ENCODE results near the gene NAT16. TPM values are rescaled to one million over a fixed set of nuclear protein-coding genes. Genes with fewer than 3 reads are reported as not detected.
A peak's percentile ranks its signal among the peaks of the same experiment; 100 is the strongest.

The NAT16 gene
- total and polyA plus RNA-seq, 9 of the 15 experiments (the other 6 are each of a cell fraction or from before 2014, with no cell fraction given): 0.04 TPM; not detected in 8

DNA sequence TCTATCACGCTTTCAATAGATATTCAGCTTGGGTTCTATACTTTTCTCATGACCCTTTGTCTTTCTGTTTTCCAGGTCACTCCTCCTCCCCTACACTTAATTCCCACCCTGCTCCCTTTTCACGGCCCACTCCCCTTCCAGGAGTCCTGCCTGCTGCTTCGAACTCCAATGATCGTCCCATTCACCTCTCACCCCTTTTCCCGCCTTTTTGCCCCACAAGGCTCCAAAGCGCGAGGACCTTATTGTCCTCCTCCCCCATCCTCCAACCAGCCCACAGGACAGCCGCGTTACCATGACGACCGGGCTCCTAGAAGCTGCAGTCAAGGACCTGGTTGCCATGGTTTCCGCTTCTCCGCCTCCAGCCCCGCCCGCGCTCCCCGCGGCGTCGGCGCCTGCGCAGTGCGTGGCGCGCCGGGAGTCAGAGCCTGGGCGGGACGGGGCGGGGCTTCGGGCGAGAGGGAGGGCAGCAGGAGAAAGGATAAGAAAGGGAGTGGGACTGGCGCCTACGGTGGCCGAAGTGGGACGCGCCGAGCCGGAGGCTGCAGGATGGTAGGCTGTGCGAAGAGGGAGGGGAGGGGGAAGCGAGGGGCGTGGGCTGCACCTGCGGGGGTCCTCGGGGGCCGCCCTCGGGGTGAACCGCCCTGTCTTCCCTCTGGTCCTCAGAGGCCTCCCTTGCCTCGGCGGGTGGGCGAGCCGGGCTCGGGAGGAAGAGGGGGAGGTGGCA is 26.0 kb downstream of the NAT16 start, which contains the start of gene AP1S1 (continued):
- TF ChIP-seq KDM1A (IDR thresholded peaks at IDR 0.05) (peak; percentile 90 to 94), FOXP1 (CRISPR knock-in tag; IDR thresholded peaks at IDR 0.05) (0 out of 2 replicates have a peak, but pooled peaks have one; percentile 65), TBL1XR1 (IDR thresholded peaks at IDR 0.05; ENCODE audit: low read length in 2 of 2) (0 out of 4 replicates have a peak, but pooled peaks of 1 of the 2 experiments have one; percentile 30), HMGXB4 (CRISPR knock-in tag; IDR thresholded peaks at IDR 0.05) (0 out of 2 replicates have a peak, but pooled peaks have one; percentile 34), RBM39 (optimal IDR thresholded peaks at IDR 0.05; ENCODE audit: low read depth, low read length) (peak; percentile 60), PHB2 (IDR thresholded peaks at IDR 0.05; ENCODE audit: low read depth) (no peak), HCFC1 (IDR thresholded peaks at IDR 0.05; ENCODE audit: low read depth, low read length) (0 out of 2 replicates have a peak, but pooled peaks have one; percentile 38), TFAP4 (CRISPR knock-in tag; IDR thresholded peaks at IDR 0.05; ENCODE audit: borderline replicate concordance) (peak; percentile 61)
- TF ChIP-seq, protein P1, sequence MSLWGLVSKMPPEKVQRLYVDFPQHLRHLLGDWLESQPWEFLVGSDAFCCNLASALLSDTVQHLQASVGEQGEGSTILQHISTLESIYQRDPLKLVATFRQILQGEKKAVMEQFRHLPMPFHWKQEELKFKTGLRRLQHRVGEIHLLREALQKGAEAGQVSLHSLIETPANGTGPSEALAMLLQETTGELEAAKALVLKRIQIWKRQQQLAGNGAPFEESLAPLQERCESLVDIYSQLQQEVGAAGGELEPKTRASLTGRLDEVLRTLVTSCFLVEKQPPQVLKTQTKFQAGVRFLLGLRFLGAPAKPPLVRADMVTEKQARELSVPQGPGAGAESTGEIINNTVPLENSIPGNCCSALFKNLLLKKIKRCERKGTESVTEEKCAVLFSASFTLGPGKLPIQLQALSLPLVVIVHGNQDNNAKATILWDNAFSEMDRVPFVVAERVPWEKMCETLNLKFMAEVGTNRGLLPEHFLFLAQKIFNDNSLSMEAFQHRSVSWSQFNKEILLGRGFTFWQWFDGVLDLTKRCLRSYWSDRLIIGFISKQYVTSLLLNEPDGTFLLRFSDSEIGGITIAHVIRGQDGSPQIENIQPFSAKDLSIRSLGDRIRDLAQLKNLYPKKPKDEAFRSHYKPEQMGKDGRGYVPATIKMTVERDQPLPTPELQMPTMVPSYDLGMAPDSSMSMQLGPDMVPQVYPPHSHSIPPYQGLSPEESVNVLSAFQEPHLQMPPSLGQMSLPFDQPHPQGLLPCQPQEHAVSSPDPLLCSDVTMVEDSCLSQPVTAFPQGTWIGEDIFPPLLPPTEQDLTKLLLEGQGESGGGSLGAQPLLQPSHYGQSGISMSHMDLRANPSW (CRISPR knock-in tag; IDR thresholded peaks at IDR 0.05): peak; percentile 50; the same call in 1 of the 2 replicates
- TF ChIP-seq, protein P2, sequence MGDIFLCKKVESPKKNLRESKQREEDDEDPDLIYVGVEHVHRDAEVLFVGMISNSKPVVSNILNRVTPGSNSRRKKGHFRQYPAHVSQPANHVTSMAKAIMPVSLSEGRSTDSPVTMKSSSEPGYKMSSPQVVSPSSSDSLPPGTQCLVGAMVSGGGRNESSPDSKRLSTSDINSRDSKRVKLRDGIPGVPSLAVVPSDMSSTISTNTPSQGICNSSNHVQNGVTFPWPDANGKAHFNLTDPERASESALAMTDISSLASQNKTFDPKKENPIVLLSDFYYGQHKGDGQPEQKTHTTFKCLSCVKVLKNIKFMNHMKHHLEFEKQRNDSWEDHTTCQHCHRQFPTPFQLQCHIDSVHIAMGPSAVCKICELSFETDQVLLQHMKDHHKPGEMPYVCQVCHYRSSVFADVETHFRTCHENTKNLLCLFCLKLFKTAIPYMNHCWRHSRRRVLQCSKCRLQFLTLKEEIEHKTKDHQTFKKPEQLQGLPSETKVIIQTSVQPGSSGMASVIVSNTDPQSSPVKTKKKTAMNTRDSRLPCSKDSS (IDR thresholded peaks at IDR 0.05; ENCODE audit: low read depth, partially characterized antibody): no peak
